IPS-18c (cell line): Measurements from ENCODE around the gene PACRG.

ENCODE experiments used
- H3K4me3 ChIP-seq: 2 replicates; pipeline ENCODE4 v1.7.0; 2013; ENCODE audit warnings: low read depth, mild to moderate bottlenecking, low read length, moderate library complexity; ENCODE audit not compliant: insufficient read depth
- H3K9me3 ChIP-seq: one replicate; pipeline ENCODE4 v1.6.1; 2013; ENCODE audit warnings: mild to moderate bottlenecking, low read length, moderate library complexity; ENCODE audit not compliant: control insufficient read depth, insufficient read depth

The PACRG gene

DNA sequence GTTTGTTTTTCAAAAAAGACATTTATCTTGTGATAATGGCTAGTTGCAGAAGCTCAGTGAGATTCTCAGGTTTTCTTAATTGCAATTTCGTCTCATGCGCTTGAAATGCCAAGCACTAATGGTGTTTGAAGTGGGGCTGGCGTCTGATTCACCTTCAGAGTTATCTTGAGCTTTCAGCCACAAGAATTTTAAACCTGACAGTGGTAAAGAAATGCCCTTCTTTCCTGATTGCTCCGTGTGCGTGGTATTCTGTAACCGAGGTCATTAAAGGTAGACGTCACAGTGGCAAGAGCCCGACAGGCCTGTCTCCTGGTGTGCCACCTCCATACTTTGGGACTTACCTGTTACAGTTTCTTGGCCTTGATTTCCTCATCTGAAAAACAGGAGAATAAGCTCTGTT, 560.3 kb downstream of the PACRG start:
- Histone ChIP-seq H3K9me3 (no peaks in the 10 kb centered on the region), H3K4me3 (no peak overlapping the region)

GRCh38 chr6:163288915-163289314, 561.1 kb downstream of the PACRG start:
- H3K9me3 ChIP-seq: no peaks in the 10 kb centered on the region
- H3K4me3 ChIP-seq: no peak overlapping the region

DNA sequence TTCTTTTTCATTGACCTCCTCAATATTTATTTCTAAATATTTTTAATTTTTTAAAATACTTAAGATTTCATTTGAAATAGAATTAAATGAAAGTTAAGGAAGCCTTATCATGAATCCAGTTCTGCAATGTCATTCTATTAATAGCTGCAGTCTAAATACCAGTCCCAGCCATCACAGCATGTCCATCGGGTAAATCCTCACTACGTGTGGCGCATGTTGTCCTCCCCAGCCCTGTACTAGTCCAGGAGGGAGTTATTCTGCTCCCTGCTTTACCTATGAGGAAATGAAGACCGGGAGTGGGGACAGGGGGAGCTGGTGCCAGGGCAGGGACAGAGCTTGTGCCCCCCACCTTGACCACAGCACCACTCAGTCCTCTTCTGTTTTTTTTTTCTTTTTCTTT, 561.7 kb downstream of the PACRG start:
- H3K4me3 ChIP-seq: no peak overlapping the region
- H3K9me3 ChIP-seq: no peaks in the 10 kb centered on the region

DNA sequence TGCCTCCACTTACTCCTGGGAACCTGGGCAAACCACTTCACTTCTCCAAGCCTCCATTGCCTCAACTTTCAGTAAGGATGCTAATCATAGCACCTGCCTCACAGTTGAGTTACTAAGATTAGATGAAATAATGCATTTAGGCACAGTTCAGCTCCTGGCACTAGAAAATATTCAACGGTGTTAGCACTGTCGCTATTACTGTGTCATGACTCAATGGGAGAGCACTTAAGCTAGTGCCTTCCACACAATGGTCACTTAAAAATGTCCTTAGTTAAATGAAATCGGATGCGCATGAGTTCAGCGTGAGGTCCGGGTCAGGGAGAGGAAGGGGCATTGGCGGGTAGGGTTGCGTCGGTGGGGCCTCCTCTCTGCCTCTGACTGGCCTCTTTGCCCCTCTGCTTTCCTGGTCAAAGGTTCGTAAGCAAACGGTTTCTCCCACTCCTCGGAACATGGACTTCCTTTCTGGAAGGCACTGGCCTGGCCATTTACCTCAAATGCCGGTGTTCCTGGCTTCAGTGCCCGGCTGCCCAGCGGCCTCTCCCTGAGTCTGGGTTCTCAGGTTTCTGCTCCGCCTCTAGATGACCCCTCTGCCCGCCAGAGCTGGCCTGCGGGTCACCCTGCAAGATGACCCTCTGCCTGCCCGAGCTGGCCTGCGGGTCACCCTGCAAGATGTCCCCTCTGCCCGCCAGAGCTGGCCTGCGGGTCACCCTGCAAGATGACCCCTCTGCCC, 562.9 kb downstream of the PACRG start:
- Histone ChIP-seq H3K4me3 (no peak overlapping the region), H3K9me3 (no peaks in the 10 kb centered on the region)

- no peak overlapping the region for H3K4me3 ChIP-seq
Measured at GRCh38 chr6:163291622-163292021, 563.8 kb downstream of the PACRG start.

DNA sequence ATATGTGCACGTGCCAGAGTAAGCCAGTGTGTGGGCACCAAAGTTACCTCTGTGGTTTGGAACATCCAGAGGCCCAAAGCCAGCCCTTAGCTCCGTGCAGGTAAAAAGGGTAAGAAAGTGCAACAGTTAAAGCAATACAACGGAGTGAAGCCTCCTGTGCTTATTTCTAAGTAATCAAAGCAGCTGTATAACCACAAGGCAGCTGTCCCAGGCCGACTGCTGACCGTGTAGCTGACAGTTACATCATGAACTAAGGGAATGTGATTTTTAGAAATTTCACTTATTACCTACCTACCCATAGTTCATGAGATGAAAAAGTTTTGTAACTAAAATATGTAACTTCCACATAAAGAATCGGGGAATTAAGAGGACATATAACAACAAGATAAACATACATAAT, 565.5 kb downstream of the PACRG start:
- no peak overlapping the region for H3K4me3 ChIP-seq
- H3K9me3 ChIP-seq: no peaks in the 10 kb centered on the region

More at GRCh38 chr6:163291622-163292021, 563.8 kb downstream of the PACRG start:
- no peaks in the 10 kb centered on the region for H3K9me3 ChIP-seq

DNA sequence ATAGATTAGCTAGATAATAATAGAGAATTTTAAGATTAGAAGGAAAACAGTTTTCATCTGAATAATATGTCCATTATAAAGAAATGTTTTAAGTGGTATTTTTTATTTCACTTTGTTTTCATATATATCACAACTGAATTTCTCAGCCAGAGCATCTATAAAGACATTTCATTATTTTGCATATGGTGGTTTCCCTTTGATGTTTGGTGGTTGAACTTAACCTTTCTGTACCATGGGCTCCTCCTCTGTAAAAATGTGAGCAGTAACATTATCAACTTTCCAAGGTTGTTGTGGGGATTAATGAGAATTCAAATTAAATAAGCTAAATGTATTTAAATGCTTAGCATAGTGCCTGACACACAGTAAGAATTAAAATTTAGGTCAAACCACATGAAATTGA, 567.0 kb downstream of the PACRG start:
- H3K9me3 ChIP-seq: no peaks in the 10 kb centered on the region
- no peak overlapping the region for H3K4me3 ChIP-seq

DNA sequence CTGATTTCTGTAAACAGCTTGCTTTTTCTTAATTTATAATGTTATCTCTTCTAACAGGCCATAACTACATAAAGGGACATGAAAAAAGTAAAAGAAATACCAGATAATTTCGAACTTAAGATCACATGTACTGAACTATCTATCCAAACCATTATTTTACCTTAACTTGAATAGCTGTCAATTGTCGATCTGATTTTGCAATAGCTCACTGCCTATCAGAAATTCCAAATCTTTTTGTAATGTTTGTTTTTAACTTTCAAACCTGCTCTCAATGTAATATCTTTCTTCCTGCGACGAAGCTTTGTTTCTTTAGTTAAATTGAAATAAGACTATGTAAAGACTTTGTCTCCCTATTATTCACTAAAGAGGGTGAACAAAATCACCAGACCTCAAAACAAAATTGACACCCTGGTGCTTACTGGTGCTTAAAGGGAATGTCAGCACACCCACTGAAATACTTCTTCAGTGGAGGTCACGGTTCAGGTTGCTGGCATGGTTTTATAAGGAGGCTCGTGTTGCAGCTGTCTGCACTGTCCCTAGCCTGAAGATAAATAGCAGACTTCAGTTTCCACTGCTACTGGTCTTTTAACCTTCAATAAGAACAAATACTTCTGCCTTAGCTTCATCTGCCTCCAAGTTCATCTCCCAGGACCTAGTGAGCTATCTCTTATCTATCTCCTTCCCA, 569.2 kb downstream of the PACRG start:
- Histone ChIP-seq H3K4me3 (no peak overlapping the region), H3K9me3 (no peaks in the 10 kb centered on the region)

- Histone ChIP-seq H3K4me3 (no peak overlapping the region), H3K9me3 (no peaks in the 10 kb centered on the region)
Measured at GRCh38 chr6:163298079-163298830, 570.5 kb downstream of the PACRG start.

- Histone ChIP-seq H3K9me3 (no peaks in the 10 kb centered on the region), H3K4me3 (no peak overlapping the region)
Measured at GRCh38 chr6:163300838-163301237, 573.1 kb downstream of the PACRG start.

DNA sequence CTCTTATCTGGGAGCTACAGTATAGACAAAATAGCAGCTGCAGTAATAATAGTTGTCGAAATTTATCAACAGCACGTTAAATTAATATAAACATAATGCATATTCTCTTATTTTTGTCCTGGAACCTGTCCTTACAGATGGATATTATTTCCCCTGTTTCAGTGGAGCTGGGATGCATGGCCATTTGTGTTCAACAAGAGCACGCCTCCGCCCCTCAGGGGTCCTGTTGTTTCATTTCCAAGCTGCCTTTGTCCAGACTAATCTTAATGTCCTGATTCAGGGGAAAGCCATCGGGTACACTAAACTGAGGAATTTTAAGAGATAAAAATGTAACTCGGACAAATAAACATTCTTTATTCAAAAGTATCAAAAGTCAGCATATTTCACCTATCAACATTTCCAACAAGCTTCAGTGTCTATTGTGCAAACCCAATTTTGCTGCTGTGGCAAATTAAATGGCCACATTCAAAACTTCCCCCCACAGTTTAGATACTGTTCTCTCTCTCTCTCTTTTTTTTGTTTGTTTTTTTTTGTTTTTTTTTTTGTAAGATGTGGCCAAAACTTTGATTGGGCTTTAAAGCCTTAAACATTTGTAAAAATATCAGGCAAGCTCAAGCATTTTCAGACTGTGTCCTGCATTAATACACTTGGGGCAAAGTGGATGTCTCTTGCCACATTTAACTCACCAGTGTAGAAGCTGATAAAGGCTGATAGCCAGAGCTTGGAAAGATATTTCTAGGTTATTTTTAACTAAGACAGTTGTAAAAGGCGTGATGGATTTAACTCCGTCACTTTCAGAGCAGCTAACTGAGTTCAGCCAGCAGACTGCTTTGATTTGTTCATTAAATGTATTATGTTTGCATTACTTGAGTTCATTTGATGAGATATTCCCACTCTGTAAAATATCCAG, 574.2 kb downstream of the PACRG start:
- Histone ChIP-seq H3K4me3 (no peak overlapping the region), H3K9me3 (no peaks in the 10 kb centered on the region)

DNA sequence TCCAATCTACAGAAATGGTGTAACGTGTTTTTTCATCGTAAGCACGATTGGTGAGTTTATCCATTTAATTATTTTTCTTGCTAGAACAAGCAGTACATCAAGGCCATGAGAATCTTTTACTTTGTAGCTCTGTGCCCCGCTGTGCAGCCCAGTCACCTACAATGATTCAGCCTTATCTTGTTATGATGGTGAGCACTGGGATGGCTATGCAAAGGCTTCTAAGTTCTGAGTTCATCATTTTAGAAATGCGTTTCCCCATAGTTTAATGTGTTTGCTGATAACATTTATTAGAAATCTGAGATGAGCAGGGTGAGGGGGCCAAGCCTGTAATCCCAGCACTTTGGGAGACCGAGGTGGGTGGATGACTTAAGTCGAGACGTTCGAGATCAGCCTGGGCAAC, 575.0 kb downstream of the PACRG start:
- Histone ChIP-seq H3K4me3 (no peak overlapping the region), H3K9me3 (no peaks in the 10 kb centered on the region)

GRCh38 chr6:163306000-163306399, 578.2 kb downstream of the PACRG start:
- no peak overlapping the region for H3K4me3 ChIP-seq
- H3K9me3 ChIP-seq: no peaks in the 10 kb centered on the region

DNA sequence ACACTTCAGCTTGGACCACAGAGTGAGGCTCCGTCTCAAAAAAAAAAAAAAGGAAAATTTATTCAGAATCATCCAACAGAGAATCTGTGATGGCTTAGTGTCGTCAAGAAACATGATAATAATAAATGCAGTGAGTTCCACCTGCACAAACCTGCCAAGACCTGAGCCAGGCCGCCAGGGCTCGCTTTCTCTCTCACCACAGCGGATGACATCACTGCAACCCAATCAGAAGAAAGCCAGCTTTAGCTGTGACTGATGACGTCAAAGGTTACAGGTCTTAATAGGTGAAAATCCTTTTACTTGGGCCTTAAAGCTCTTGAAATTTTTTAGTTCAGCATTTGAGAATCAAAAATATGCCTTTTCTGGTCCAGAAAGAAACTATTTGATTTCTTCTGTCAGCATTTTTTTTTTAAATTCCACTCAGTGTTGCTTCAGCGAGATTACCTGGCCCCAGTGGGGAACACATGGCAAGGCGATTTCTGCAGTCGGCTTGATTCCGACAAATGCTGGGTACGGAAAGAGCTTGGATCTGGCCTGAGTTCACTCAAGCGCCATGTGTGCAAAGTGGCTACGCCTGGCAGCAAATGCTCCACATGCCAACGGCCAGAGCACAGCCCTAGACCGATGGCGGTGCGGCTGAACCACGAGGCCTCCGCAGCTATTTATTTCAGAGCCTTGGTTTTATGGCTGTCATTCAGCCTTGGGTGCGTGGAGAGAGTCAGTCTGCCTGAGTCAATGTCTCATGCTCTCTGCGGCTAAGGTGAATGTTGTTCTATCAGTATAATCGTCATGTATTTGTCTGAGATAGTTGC, 581.1 kb downstream of the PACRG start:
- Histone ChIP-seq H3K4me3 (no peak overlapping the region), H3K9me3 (no peaks in the 10 kb centered on the region)

DNA sequence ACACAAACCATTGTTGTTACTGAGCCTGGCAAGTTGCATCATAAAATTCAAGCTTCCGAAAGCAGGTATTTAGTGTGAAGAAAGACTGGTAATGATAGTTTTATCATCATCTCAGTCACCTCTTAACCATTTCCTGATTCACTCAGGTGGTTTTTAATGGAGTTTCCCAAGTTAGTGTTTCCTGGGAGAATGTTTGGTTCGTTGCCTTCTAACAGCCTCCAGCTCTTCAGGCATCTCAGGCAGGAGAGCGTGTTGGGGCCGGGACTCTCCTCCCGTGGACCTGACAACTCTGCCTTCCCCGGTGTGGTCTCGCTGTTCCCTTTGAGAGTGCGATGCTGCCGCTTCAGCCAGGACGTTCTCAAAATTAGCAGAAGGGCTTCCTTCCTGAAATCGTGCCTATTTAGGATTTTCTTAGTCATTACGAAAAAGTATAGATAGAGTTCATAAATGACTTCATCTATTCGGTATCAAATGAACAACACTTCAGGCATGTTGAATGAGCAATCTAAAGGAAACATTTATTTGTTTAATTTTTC, 581.8 kb downstream of the PACRG start:
- no peak overlapping the region for H3K4me3 ChIP-seq
- H3K9me3 ChIP-seq: no peaks in the 10 kb centered on the region
